OCI-LY1 (cell line): ENCODE data around the gene LTN1.

ENCODE experiments used
- EZH2 ChIP-seq: fragments of 200-600 bp; sonication (generic), shearing (Covaris generic); IDR thresholded peaks from 2 replicates; pipeline ENCODE4 v1.8.0; 2017; ENCODE audit warnings: borderline replicate concordance, mixed run types, mild to moderate bottlenecking, antibody characterized with exemption, low read length, moderate library complexity, mixed read lengths
- TF ChIP-seq, protein P1 (sequence below): fragments of 200-600 bp; sonication (generic), shearing (Covaris generic); IDR thresholded peaks from 2 replicates; pipeline ENCODE4 v1.5.1; 2017; ENCODE audit warnings: mild to moderate bottlenecking, antibody characterized with exemption, low read length, moderate library complexity, mixed read lengths

DNA sequence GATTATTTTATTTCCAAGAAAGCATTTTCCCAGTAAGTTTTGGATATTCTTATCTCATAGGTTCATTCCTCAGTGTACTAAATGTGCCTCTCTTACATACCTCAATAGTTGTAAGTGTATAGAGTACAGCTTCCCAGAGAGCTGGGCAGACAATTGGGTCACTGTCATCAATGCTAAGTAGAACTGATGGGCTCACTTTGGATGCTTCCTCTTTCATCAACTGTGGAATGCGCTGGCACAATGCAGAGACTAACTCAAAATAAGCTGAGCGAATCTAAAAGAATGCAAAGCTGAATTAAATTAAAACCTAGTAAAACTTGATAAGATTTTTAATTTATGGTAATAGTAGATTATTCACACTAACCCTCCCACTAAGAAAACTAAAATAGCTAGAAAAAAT is 21.5 kb downstream of the LTN1 start:
- TF ChIP-seq, protein P1, sequence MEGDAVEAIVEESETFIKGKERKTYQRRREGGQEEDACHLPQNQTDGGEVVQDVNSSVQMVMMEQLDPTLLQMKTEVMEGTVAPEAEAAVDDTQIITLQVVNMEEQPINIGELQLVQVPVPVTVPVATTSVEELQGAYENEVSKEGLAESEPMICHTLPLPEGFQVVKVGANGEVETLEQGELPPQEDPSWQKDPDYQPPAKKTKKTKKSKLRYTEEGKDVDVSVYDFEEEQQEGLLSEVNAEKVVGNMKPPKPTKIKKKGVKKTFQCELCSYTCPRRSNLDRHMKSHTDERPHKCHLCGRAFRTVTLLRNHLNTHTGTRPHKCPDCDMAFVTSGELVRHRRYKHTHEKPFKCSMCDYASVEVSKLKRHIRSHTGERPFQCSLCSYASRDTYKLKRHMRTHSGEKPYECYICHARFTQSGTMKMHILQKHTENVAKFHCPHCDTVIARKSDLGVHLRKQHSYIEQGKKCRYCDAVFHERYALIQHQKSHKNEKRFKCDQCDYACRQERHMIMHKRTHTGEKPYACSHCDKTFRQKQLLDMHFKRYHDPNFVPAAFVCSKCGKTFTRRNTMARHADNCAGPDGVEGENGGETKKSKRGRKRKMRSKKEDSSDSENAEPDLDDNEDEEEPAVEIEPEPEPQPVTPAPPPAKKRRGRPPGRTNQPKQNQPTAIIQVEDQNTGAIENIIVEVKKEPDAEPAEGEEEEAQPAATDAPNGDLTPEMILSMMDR, result no peak
- TF ChIP-seq EZH2, result no peak
